Measurements from ENCODE around the gene TNFAIP8. TPM values are rescaled to one million over a fixed set of nuclear protein-coding genes. Genes with fewer than 3 reads are reported as not detected.
A peak's percentile ranks its signal among the peaks of the same experiment; 100 is the strongest.

TNFAIP8 gene
- total RNA-seq, 1 donor from 2014 or later = 34.4 TPM

DNA sequence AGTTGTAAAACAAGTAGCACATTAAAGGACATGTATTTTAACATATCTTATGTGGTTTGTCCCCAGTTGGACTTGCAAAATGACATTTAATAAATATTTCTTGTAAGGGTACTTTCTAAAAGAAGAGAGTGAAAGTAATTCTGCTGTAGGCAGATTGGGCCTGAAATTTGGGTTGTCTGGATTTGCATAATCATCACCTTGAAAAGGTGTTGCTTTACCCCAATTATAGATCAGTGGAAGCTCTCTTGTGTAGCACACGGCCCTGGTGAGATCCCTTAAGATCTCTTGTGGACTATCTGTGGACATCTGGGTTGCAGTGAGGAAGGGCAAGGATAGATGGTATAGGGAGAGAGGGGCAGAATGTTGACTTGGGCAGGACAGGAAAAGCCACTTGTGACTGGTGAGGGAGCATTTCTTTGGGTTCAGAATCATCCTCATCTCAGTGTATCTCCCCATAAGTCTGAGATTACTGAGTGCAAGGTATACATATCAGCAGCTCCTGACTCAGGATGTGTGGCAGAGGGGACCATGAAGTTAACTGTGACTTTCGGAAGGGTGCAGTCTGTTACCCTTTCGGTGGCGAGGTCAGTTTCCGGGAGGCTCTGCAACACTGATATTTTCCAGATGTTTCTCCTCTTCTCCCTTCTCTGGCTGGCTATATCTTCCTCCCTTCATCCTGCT is 2.0 kb upstream of the TNFAIP8 start:
- Histone ChIP-seq H3K4me1 (peaks cover 52% of the 10 kb centered on the region), H3K36me3 (no peaks in the 10 kb centered on the region), H3K9me3 (no peaks in the 10 kb centered on the region), H3K27me3 (no peaks in the 10 kb centered on the region), H3K27ac (no peak overlapping the region), H3K4me3 (no peak overlapping the region)
- no peak for DNase-seq (ENCODE audit: extremely low spot score in 2 of 2)
- TF ChIP-seq POLR2A (IDR thresholded peaks at IDR 0.05) = no peak
- TF ChIP-seq, protein P1, sequence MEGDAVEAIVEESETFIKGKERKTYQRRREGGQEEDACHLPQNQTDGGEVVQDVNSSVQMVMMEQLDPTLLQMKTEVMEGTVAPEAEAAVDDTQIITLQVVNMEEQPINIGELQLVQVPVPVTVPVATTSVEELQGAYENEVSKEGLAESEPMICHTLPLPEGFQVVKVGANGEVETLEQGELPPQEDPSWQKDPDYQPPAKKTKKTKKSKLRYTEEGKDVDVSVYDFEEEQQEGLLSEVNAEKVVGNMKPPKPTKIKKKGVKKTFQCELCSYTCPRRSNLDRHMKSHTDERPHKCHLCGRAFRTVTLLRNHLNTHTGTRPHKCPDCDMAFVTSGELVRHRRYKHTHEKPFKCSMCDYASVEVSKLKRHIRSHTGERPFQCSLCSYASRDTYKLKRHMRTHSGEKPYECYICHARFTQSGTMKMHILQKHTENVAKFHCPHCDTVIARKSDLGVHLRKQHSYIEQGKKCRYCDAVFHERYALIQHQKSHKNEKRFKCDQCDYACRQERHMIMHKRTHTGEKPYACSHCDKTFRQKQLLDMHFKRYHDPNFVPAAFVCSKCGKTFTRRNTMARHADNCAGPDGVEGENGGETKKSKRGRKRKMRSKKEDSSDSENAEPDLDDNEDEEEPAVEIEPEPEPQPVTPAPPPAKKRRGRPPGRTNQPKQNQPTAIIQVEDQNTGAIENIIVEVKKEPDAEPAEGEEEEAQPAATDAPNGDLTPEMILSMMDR (IDR thresholded peaks at IDR 0.05) = no peak
- TF ChIP-seq POLR2AphosphoS5 (IDR thresholded peaks at IDR 0.05; ENCODE audit: insufficient read depth in 1 of 2, low read depth in 1 of 2) = no peak
- intact Hi-C loops (cut with DNase I) = no loop called here

DNA sequence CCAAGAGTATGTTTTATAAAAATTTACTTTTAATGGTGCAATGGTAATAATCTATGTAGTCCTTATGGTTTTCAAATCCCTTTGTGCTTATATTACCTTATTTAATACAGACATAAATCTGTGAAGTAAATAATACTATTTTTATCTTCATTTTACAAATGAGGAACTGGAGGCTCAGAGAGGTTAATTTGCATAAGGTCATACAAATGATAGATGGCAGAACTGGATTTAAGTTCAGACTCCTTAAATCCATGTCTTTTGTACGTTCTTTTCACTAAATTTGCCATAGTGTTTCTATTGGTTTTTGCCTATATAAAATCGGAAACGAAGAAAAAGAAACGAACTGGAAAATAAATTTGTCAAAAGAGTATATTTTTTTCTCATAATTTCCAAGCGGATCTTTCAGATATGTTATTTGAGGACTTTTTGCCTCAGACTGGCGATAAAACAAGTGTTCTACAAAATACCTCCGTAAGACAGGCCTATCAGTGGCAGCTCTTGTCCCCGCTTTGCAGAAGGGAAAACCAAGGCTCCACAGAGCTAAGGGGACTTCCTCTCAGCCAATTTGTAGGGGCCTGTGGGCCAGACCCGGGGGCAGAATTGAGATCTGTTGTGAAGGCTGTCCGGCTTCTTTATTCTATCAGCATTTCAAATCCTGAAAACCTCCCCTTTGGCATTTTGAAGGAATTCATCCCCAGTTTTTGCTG is 1.1 kb upstream of the TNFAIP8 start:
- DNase-seq (ENCODE audit: extremely low spot score in 2 of 2) = no peak
- H3K27ac ChIP-seq = peak overlapping the region; percentile 78
- H3K9me3 ChIP-seq = no peaks in the 10 kb centered on the region
- no peaks in the 10 kb centered on the region for H3K27me3 ChIP-seq
- H3K4me1 ChIP-seq = peaks cover 61% of the 10 kb centered on the region
- intact Hi-C loops (cut with DNase I) = no loop called here
- peak overlapping the region; percentile 53 to 62 for H3K4me3 ChIP-seq
- no peak for TF ChIP-seq POLR2A (IDR thresholded peaks at IDR 0.05)
- TF ChIP-seq, protein P1 (IDR thresholded peaks at IDR 0.05) = no peak
- no peak for TF ChIP-seq POLR2AphosphoS5 (IDR thresholded peaks at IDR 0.05; ENCODE audit: insufficient read depth in 1 of 2, low read depth in 1 of 2)
- H3K36me3 ChIP-seq = no peaks in the 10 kb centered on the region

DNA sequence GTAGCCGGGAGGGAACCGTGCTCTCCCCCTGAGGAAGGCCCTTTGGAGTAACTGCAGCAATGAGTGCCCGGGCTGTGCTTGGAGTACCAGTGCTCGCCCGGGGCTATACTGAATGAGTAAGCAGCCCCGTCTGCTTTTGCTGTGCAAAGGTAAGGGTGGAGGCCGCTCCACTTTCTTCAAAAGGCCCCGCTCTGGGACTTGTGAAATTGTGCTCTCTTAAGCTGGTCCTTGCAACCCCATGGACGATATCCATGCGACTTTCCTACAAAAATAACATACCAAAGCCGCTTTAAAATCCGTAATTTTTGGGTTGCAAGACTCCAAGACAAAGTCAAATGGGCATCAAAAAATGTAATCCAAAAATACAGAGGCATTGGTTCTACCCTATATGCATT is 578 bp upstream of the TNFAIP8 start:
- H3K9me3 ChIP-seq = no peaks in the 10 kb centered on the region
- no peaks in the 10 kb centered on the region for H3K27me3 ChIP-seq
- TF ChIP-seq POLR2AphosphoS5 (IDR thresholded peaks at IDR 0.05; ENCODE audit: insufficient read depth in 1 of 2, low read depth in 1 of 2) (no peak), POLR2A (IDR thresholded peaks at IDR 0.05) (no peak)
- TF ChIP-seq, protein P1 (IDR thresholded peaks at IDR 0.05) = no peak
- DNase-seq (ENCODE audit: extremely low spot score in 2 of 2) = no peak
- peak overlapping the region; percentile 78 for H3K27ac ChIP-seq
- peak overlapping the region; percentile 53 to 62 for H3K4me3 ChIP-seq
- no peaks in the 10 kb centered on the region for H3K36me3 ChIP-seq
- H3K4me1 ChIP-seq = peaks cover 66% of the 10 kb centered on the region
- intact Hi-C loops (cut with DNase I) = no loop called here

DNA sequence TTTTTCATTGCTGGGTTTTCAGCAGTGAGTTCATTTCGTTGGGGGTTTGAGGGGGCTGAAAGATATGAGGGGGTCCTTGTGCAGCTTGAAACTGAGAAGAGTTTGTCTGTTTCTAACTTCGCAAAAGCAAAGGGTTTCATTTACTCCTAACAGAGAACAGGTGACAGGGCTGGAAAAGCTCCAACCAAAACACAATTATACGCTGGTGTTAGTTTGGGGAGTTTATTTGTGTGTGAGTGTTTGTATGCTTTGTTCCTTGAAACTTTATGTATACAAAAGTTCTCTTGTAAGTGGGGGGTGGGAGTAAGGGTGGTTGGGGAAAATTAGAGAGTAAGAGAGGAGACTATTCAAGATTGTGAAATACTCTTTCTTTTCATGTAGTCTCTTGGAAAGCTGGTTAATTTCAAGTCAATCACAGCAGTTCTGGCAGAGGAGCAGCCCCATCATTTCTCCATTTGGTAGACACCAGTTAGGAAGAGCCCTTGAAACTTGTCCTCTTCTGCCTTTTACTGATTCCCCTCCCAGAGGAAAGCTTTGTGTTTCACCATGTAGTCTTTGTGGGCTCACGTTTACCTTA is 881 bp downstream of the TNFAIP8 start:
- H3K4me1 ChIP-seq = peaks cover 79% of the 10 kb centered on the region
- H3K4me3 ChIP-seq = peak overlapping the region; percentile 53 to 62
- TF ChIP-seq POLR2AphosphoS5 (IDR thresholded peaks at IDR 0.05; ENCODE audit: insufficient read depth in 1 of 2, low read depth in 1 of 2) (no peak), POLR2A (IDR thresholded peaks at IDR 0.05) (no peak)
- TF ChIP-seq, protein P1 (IDR thresholded peaks at IDR 0.05) = no peak
- intact Hi-C loops (cut with DNase I) = no loop called here
- peak in 1 of 2 donors; percentile 9 for DNase-seq (ENCODE audit: extremely low spot score in 2 of 2)
- peak overlapping the region; percentile 78 for H3K27ac ChIP-seq
- no peaks in the 10 kb centered on the region for H3K9me3 ChIP-seq
- no peaks in the 10 kb centered on the region for H3K27me3 ChIP-seq
- no peaks in the 10 kb centered on the region for H3K36me3 ChIP-seq

Measured in vagina (tissue), 2 donors.